Measurements from ENCODE around the gene CPNE2. TPM values are rescaled to one million over a fixed set of nuclear protein-coding genes. Genes with fewer than 3 reads are reported as not detected.

Gene CPNE2
- total RNA-seq, 4 donors from 2014 or later, result 25.1 to 41.4 (median 40.6) TPM

DNA sequence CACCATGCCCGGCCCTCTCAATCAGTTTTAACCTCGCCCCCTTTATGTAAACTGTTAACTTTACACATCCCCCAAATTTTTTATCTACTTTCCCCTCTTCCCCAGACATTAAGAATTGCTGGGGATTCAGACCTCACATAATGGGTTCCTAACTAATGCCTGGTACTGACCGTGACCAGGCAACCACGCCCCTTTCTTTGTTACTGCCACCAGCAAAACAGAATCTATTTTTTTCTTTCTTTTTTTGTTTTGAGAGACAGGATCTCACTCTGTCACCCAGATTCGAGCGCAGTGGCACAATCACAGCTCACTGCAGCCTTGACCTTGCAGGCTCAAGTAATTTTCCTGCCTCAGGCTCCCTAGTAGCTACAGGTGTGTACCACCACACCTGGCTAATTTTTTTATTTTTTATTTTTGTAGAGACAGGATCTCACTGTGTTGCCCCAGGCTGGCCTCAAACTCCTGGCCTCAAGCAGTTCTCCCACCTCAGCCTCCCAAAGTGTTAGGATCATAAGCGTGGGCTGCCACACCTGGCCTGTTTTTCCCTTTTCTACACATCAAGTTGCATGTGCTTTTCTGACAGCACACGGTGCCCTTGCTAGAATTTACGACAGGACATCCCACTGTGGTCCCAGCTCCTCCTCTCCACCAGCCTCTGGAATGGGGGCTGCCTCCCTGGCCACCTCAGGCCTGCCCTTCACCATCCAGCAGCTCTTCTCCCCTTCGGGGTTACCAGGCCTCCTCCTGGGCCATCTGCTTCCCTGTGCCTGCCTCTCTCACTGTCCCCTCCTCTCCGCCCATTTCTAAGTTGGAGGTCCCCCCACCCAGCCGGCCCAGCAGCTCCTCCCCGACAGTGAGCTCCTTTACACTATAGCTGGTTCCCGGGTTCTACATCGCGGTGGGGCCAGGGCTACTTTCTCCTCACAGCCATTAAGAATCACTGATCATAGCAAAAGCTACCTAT lies 10.8 kb downstream of the CPNE2 start:
- TF ChIP-seq, protein P1, sequence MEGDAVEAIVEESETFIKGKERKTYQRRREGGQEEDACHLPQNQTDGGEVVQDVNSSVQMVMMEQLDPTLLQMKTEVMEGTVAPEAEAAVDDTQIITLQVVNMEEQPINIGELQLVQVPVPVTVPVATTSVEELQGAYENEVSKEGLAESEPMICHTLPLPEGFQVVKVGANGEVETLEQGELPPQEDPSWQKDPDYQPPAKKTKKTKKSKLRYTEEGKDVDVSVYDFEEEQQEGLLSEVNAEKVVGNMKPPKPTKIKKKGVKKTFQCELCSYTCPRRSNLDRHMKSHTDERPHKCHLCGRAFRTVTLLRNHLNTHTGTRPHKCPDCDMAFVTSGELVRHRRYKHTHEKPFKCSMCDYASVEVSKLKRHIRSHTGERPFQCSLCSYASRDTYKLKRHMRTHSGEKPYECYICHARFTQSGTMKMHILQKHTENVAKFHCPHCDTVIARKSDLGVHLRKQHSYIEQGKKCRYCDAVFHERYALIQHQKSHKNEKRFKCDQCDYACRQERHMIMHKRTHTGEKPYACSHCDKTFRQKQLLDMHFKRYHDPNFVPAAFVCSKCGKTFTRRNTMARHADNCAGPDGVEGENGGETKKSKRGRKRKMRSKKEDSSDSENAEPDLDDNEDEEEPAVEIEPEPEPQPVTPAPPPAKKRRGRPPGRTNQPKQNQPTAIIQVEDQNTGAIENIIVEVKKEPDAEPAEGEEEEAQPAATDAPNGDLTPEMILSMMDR (IDR thresholded peaks at IDR 0.05), result no peak
- TF ChIP-seq POLR2A (IDR thresholded peaks at IDR 0.05), result no peak
- intact Hi-C loops (cut with DNase I; ENCODE audit: low total_unique reads), result no loop called here
- no peak overlapping the region for H3K27ac ChIP-seq
- no peak overlapping the region for H3K4me3 ChIP-seq
- DNase-seq, result no peak
- no peaks in the 10 kb centered on the region for H3K4me1 ChIP-seq
- no peaks in the 10 kb centered on the region for H3K27me3 ChIP-seq
- no peaks in the 10 kb centered on the region for H3K9me3 ChIP-seq
- H3K36me3 ChIP-seq, result no peaks in the 10 kb centered on the region

DNA sequence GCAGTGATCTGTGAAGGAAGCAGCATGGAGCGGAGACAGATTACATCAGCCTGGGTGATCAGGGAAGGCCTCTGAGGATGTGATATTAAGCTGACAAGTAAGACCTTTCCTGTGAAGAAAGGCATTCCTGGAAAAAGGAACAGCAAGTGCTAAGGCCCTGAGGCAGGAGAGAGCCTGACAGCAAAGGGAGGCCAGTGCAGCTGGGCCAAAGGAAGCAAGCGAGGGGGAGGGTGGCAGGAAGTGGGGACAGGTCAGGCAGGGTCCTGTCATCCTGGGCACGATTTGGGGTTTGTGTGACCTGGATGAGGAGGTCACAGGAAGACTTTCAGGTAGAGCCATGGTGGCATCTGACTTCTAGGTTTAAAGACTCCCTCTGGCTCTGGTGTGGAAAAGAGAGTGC lies 12.3 kb downstream of the CPNE2 start:
- H3K4me1 ChIP-seq, result no peaks in the 10 kb centered on the region
- intact Hi-C loops (cut with DNase I; ENCODE audit: low total_unique reads), result no loop called here
- H3K36me3 ChIP-seq, result no peaks in the 10 kb centered on the region
- DNase-seq, result no peak
- H3K9me3 ChIP-seq, result no peaks in the 10 kb centered on the region
- H3K27ac ChIP-seq, result no peak overlapping the region
- TF ChIP-seq POLR2A (IDR thresholded peaks at IDR 0.05), result no peak
- TF ChIP-seq, protein P1 (IDR thresholded peaks at IDR 0.05), result no peak
- H3K27me3 ChIP-seq, result no peaks in the 10 kb centered on the region
- H3K4me3 ChIP-seq, result no peak overlapping the region

DNA sequence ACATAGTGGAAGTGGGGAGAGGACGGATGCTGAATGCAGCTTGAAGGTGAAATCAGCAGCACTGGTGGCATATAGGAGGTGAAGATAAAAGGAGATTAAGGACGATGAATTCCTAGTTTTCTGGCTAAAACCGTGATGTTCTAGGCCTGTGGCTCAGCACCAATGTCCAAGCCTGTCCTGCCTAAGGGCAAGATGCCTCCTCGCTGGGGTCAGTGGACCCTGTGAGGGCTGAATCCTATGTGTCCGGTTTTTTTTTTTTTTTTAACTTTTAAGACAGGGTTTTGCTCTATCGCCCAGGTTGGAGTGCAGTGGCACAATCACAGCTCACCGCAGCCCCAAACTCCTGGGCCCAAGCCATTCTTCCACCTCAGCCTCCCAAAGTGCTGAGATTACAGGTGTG lies 12.8 kb downstream of the CPNE2 start:
- no peaks in the 10 kb centered on the region for H3K27me3 ChIP-seq
- no peaks in the 10 kb centered on the region for H3K36me3 ChIP-seq
- H3K9me3 ChIP-seq, result no peaks in the 10 kb centered on the region
- no peaks in the 10 kb centered on the region for H3K4me1 ChIP-seq
- TF ChIP-seq, protein P1 (IDR thresholded peaks at IDR 0.05), result no peak
- TF ChIP-seq POLR2A (IDR thresholded peaks at IDR 0.05), result no peak
- H3K4me3 ChIP-seq, result no peak overlapping the region
- intact Hi-C loops (cut with DNase I; ENCODE audit: low total_unique reads), result no loop called here
- no peak overlapping the region for H3K27ac ChIP-seq
- DNase-seq, result no peak

DNA sequence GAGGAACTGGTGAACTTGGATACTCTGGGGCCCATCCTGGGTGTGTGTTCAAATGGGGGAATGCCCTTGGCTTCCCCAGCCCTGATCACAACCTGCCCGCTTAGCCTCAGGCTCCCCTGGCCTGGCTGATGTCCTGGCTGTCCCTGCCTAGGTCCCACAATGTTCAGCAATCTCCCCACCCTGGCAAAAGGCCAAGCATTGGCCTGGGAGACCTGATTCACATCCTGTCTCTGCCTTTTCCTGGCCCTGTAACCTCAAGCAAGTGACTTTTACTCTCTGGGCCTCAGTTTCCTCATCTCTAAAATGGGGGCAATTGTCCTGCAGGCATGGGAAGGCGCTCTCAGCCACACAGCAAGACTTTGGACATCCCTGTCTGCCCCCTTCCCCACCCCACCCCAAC lies 14.4 kb downstream of the CPNE2 start:
- Histone ChIP-seq H3K4me3 (no peak overlapping the region), H3K36me3 (no peaks in the 10 kb centered on the region), H3K4me1 (no peaks in the 10 kb centered on the region), H3K9me3 (no peaks in the 10 kb centered on the region), H3K27me3 (no peaks in the 10 kb centered on the region), H3K27ac (no peak overlapping the region)
- TF ChIP-seq, protein P1 (IDR thresholded peaks at IDR 0.05), result no peak
- no peak for TF ChIP-seq POLR2A (IDR thresholded peaks at IDR 0.05)
- intact Hi-C loops (cut with DNase I; ENCODE audit: low total_unique reads), result no loop called here
- peak in 1 of 2 donors; percentile 48 for DNase-seq

DNA sequence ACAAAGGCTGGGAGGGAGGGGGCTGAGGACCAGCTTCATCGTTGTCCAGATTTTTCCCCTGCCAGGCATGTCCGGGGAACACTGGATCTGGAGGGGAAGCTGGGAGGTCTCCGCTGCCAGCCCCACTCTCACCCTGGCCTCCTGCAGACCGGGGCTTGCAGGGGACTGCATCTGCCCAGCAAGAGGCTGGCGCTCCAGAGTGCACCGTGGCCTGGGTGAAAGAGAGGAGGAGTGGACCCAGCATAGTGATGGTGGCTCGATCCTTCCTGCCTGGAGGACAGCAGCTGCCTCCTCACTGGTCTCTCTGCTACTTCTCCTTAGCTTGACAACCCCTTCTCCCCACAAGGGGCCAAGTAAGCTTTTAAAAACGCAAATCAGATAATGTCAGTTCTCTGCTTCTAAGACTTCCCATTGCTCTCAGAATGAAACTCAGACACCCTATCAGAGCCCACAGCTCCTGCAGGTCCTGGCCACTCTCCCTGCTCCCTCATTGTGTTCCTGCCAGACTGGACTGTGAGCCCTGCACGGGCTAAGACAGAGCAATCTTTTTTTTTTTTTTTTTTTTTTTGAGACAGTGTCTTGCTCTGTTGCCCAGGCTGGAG lies 15.0 kb downstream of the CPNE2 start:
- no peak for DNase-seq
- Histone ChIP-seq H3K4me3 (no peak overlapping the region), H3K4me1 (no peaks in the 10 kb centered on the region), H3K27me3 (no peaks in the 10 kb centered on the region), H3K36me3 (no peaks in the 10 kb centered on the region), H3K9me3 (no peaks in the 10 kb centered on the region), H3K27ac (no peak overlapping the region)
- no peak for TF ChIP-seq POLR2A (IDR thresholded peaks at IDR 0.05)
- TF ChIP-seq, protein P1 (IDR thresholded peaks at IDR 0.05), result no peak
- intact Hi-C loops (cut with DNase I; ENCODE audit: low total_unique reads), result no loop called here

Data from uterus (tissue), 4 donors.